NCI-H345 (cell line): ENCODE results near the gene GLS.
"Not testable (repeated sequence)": the region's sequence is repeated elsewhere in the genome, so short reads cannot be mapped to it uniquely, and the experiment has no call there.

Experiments used
- DNase-seq: peaks from one replicate; lab custom pipeline; 2025; lab: John Stamatoyannopoulos, UW

GLS gene

DNA sequence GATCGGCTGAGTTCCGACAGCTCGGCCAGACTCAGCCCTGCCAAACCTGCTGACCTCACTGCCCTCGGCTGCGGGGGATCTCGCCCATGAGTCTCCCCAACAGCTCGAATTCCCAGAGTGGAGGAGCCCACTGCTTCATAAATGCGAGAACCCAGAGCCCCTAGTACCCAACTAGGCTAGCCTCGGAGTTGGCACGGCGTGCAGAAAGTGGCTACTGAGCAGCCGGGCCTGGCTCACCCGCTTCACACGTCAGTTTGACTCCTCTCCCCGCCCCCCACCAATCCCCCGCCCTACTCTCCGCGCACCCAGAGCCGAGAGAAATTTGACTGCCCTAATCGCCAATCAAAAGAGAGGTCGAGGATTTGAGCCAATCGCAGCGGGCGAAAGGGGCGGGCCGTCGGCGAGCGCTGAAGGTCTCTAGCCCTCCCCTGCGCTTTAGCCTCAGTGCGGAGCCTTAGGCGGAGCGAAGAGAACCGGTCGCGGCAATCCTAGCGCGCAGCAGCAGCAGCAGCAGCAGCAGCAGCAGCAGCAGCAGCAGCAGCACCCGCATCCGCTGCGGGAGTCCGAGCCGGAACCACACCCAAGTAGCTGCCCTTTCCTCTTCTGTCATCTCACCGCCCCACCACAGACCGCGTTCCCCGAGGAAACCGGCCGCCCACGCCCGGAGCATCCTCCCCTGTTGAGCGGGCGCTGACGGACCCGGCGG, at the start of gene GLS:
Gene GLS, plus strand, starts transcription at position 444 of the 706 bp plus-strand sequence. CDS start 264 bp downstream, outside the sequence.
- DNase-seq: peak; percentile 98

DNA sequence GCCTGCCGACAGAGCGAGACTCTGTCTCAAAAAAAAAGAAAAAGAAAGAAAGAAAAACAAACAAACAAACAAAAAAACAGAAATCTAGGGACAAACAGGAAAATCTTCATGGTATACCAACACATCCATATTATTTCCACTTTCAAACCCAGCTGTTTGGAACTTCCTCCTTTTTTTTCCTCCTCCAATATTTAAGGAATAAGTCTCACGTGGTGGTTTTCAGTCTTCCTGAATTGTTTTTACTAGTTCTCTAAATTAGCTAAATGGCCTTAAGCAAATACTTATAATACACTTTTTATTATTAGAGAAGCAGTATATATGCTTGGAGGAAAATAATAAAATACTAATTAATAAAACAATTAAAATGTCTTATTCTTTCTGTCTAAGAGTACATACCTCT, 48.7 kb upstream of the GLS start:
- DNase-seq: no peak

DNA sequence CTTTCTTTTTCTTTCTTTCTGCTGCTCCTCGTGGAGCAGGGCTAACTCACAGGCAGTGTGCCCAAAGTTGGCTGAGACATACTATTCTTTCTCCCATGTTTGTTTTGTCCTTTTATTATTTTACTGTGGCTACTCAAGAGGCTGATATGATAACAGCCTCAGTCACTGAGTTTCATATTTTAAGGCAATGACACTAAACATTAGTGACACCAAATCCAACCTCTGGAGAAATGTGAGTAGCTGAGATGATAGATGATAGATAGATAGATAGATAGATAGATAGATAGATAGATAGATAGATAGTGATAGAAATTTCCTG, 45.8 kb upstream of the GLS start:
- DNase-seq: no peak

DNA sequence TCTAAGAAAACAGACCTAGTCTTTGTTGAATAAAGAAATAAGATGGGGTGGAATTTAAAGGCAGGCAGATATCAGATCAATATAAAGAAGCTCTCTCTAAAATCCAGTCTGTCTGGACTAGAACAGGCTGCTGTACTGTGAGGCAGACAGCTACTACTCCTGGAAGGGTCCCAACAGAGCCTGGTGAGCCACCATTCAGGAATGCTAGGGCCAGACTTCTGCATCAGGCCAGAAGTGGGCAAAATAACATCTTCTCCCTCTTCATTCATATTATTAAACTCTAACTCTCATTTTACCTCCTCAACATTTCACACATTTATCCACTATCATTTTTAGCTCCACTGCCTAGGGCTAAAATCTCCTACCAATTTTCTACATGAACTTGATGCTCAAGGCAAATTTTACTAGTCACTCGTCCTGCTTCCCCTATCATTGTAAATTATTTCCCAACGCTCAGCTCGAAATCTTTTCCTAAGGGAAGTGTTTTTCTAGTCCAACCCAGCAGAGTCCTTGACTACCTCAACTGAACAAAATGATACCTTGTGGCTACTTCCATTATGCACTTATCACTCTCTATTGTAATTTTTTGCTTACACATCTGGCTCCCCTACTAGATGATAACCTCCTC, 45.2 kb upstream of the GLS start:
- DNase-seq: no peak

DNA sequence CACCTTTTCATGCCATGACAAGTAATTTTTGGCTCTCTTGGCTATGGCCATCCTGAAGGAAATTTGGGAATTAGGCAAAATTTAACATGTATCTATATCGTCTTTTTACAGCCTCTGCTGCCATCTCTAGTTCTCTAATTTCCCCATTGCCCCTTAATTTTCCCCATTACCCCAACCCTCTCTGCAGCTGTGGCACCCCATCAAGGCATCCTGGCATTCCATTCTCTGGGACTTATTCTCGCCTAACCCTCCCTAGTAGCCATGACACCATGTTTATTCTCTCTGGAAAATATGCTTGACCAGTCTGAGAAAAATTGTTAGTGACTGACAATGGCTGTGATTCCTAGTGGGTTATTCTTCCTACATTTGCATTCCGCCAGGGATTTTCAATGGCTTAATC, 43.9 kb upstream of the GLS start:
- DNase-seq: no peak

DNA sequence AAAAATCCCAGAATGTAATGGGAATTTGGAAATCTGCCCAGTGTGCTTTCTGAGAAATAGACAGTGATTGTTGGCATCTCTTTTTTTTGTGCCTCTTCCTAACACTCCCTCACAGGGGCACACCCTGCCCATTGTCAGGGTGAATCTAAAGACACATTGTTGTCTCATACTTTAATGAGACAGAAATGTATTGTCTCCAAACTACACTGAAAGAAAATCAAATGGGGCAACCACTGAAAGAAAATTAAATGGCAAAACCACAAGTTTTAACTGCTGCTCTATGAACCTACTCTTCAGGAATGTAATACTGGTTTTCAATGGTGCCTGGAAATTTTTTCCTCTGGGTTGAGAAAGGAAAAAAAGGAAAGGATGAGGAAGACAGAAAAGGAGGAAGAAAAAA, 43.2 kb upstream of the GLS start:
- DNase-seq: no peak

DNA sequence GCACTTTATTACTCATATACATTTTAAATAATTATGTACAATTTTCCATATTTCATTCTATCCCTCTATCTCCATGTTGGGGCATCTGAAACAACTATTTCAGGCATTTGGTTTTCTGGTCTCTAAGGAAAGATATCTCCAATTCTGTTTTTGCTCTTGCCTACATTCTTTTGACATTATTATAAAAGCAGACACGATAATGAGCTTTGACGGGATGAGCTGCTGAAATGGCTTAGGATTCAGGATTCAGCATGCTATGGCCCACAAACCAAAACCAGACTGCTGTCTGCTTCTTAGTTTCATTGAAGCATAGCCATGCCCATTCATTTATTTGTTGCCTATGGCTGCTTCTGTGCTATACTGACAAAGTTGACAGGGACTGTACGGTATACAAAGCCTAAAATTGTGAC, 42.7 kb upstream of the GLS start:
- DNase-seq: no peak

DNA sequence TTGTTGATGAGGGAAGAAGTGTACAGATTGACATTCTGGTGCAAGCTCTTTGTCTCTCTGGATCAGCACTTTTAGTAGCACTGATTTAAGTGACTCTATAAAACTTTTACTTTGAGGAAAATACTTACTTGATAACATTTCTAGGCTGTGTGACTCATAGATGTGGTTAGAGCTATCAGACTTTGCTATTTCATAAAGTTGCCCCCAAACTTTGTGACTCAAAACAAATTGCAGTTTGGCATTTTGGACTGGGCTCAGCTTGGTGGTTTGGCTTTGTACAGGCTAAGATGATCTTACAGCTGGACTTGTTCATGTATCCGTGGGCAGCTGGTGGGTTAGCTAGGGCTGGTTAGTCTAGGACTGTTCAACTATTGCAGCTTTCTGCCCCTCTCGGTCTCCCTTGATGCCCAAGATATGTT, 42.1 kb upstream of the GLS start:
- DNase-seq: no peak

DNA sequence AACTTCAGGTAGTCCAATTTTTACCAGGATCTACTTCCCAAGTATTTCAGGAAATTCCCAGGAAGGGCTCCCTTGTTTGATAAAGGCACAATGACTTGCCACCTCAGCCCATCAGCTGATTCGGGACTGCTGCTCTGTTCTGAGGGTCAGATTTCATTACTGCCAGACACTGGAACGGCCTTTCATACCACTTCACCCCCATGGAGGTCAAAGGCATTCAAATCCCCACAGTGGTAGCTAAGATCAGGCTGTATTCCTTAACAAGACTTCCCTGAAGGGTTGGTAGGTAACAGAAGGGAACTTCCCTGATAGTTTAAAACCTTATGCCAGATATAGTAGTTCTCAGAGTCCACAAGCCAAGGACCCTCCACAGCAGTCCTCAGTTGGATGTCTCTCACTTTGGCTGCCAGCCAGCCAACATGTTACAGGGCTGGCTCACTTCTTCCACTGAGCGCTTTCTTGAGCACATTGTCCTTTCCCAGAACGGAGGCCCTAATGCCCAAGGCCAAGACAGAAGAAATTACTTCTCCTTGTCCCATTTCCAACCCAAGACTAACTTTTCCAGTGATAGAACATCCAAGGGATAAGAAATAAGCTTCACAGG, 40.0 kb upstream of the GLS start:
- DNase-seq: no peak

DNA sequence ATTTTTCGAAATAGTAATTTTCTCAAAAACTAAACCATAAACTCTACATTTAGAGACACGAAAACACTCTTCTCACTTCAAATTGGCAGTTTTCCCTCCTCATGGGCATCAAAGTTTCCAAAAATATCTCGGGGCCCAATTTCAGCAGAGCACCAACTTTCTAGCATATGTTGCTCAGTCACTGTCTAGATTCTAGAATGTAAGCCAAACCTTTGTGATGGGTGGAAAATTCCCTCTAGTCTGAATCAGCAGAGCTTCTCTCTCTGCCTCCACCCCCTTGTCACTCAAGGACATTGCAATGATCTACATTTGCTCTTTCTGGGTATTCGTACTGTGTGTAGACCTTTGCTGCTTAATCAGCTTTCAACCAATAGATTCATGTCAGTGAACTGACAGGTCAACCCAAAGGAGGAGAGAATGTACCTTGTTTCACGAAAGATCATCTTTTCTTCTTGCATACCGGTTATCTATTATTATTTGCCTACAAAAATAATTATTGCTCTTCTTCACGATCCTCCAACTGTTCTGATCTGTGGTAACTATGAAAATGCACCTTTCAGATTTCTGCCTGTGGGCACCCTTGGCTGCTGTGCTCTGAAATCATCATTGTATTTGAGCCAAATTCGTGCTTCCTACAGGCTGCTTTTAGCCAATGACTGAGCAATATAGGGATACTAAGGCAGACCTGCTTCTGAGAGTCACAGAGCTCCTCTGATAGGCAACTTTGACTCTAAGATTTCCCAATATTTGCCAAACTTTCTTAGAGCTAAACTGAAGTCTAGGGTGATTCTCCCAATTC, 38.7 kb upstream of the GLS start:
- no peak for DNase-seq

DNA sequence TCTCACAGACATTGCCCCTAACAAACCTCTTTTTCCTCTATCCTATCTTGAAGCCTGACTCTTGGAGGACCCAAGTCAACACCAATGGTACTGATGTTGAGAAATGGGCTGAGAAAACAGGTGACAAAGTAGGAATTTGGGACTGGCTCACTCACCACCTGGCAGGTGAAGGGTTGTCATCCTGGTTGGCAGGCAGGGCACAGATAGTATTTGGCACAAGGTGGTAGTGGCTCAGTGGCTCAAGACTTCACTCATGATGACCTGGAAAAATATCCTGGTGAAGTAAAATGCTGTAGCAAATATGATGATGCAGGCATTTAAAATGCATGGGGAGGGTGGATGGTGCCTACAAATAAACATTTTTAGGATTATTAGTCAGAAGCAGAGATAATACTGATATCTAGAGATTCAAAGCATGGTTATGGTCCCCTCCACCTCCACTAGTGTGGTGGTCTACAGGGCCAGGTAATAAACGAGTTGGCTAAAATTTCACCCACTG, 38.0 kb upstream of the GLS start:
- no peak for DNase-seq

DNA sequence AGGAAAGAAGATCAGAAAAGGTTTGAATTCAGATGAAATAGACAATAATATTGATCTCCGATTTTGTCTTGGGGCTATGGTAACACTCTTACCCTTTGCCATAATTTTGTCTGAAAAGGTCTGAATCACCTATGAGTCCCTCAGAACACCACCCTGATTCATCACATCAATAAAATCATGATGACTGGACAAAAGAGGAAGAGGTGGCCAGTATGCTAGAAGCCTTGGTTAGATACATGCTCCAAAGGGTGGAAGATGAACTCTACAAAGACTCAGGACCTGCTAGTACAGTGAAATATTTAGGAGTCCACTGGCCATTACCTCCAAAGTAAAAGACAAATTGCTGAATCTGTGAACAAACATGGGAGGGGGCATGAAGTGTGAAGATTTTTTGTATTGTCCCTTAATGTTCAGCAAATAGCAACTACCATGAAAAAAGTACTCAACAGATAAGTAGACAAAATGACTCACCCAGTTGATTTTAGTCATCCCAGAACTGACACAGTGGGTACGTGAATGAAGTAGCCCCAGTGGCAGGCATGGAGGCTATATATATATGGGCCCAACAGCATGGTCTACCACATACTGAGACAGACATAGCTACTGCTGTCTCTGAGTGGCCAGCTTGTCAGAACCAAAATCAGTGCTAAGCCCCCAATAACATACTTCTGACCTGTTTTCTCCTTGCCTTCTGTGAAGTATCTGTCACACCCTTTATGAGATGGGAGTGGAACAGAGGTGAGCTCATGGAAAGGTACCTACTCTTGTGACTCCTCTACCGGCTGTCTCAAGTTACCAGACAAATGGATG, 36.5 kb upstream of the GLS start:
- no peak for DNase-seq

DNA sequence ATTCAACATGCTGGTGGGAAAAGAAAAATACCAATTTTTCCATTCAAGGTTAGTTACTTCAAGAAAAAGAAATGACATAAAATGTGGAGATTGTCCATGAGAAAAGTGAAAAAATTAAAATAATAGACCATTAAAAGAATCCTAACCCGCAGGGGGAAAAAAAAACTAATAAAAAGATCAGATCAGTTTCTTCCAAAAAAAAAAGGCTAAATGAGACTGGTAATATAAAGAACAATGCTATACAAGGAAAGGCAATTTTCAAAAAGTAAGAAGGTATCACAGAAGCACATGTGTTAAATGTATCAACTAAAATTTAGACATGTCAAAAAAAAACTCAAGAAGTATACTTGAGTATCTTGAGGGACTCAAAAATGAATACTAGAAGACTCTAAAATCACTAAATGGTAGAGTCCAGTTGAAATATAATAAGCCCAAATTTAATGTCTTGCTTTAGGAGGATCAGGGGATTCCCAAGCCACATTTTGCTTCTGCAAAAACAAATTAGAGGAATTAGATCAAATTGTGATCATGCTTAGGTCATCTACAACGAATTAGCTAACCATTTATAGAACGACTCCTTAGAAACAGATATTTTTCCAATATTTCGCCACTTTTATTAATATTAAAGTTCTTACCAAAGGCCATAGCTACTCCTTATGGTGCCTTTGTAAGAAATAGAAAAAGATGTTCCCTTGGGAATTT, 35.8 kb upstream of the GLS start:
- no peak for DNase-seq

DNA sequence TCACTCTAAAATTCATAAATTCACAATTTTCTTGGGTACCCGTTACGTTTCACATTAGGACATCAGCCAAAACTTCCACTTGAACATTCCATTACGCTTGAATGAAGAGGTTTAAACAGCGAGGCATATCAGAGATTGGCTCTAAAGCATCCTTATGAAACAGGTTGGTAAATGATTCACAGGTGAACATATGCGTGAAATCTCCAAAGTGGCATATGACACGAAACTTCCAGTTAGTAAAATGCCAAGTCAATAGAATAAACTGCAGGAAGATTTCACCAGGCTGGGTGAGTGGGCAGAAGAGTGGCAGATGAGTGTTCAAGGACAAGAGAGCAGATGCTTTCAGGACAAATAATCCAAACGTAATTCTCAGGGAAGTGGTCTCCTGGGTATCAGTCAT, 33.9 kb upstream of the GLS start:
- peak; percentile 53 for DNase-seq

DNA sequence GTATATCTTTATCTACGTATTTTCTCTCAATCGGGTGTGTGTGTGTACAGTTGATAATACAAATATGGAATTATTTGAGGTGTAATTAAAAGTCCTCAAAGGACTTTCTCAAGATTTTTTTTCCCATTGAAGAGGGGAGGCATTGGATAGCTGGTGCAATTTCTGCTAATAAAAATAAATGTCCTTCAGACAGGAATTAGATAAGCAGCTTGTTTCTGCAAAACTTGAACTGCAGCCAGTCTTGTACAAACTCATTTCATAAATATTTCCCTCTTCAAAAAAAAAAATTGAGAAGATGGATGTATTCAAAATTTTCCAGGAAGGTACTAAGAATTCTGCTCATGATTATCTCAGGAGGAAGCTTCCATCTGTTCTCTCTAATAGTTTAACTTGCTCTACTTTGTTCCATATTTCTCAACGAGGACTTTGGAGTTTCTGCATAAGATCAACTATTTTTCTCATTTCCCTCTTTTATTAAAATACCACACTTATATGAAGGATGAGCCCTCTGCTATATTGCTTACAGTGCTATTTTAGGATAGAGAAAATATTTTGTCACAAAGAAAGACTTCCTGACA, 33.0 kb upstream of the GLS start:
- DNase-seq: no peak

DNA sequence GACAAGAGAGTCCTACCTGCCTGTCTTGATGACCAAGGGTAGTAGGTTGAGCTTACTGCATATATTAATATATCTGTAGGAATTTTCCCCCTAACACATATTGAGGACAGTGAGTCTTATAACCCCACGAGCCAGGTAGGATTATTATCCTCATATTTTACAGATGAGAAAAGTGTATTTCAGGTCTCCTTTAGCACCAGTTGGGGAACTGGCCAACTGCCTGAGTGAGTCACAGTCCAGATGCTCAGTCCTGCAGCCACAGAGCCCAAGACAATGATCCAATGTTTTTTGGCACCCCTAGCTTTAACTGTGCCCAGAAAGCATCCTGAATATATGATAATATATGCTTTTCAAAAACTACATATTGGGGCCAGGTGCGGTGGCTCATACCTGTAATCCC, 30.8 kb upstream of the GLS start:
- no peak for DNase-seq

DNA sequence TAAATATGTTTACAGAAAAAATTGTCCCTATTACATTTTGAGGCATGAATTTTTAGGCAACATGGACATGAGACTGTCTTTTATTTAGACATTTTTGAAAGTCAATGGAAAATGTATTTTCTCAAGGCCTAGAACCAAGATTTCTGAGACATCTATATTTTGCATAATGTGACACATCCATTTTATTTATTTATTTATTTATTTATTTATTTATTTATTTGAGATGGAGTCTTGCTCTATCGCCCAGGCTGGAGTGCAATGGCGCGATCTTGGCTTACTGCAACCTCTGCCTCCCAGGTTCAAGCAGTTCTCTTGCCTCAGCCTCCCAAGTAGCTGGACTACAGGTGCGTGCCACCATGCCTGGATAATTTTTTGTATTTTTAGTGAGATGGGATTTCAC, 27.6 kb upstream of the GLS start:
- DNase-seq: not testable (repeated sequence)

DNA sequence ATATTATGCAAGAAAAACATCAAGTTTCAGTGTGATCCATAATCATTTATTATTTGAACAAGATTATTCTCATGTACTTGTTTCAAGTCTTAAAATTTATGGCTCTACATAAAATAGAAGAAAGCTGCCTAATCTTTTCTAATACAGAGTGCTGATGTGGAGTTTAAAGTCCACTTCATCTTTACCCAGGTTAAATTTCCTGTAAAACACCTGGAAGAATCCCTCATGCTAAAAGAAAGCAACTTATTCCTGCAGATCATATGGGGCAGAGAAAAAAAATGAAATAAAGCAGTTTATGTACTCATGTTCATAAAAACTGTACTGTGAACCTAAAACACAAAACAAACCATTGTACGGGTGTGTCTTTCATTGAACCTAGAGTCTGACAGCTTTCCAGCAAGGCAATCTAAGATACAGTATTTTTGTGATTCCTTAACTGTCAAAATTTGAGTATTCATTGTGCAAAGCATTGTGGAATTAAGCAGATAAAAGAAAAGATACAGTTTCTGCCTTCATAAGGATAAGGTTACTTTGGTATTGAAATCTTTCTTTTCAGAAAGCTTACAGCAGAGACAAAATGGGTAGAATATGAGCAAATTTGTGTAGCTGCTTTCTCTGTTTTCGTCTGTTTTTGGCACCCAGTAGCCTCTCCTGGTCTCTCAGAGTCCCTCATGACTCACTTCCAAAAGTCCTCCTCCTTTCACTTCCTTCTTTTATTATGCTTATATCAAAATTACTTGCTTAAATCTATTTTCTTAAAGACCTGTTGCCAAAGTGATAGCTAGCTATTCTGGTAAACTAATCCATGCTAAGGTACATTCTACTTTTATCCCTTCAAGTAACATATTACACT, 26.9 kb upstream of the GLS start:
- DNase-seq: no peak

DNA sequence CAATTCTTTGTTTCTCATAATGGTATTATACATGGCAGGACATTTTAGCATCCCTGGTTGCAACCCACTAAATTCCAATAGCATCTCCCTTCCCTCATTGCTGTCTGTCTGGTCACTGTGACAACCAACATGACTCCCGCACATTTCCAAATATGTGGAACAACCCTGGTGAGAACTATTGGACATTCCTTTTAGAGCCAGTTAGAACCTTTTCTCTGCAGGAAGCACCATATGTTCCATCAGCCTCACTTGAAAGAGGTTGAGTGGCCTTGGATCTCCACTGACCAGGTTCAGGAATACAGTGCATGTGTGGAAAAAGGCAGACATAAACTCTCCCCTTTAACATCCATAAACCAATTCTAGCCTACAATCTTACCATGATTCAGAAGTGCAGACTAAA, 25.9 kb upstream of the GLS start:
- DNase-seq: no peak

DNA sequence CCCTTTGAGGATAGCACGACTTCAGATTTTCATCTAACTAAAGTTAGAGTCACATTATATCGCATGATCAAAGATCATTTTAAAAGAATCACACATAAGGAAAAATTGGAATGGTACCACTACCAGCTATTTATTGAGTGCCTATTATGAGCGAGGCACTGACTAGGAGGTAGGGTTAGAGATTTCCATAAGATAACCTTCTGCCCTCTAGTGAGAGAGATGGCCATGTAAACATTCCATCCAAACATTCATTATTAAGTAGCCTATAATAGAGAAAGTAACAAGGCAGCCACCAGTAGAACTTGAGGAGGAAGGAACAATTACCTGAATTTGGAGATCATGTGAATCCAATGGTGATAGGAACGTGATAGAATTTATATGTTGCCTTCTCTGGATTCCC, 25.4 kb upstream of the GLS start:
- DNase-seq: no peak
